GM12878 (cell line): ENCODE data around the gene CASQ1. TPM values are rescaled to one million over a fixed set of nuclear protein-coding genes. Genes with fewer than 3 reads are reported as not detected.

Experiments used
- ATAC-seq: fragments of 200-7000 bp; cut with Tn5 transposase; 3 replicates; pipeline ENCODE4 v1.9.1; 2020; ENCODE audit warnings: mild to moderate bottlenecking, moderate library complexity
- BruUV-seq: library from RNA; stranded (reverse); fragments of 400-500 nt; replicated peaks from 2 replicates; lab custom pipeline; 2021; lab: Mats Ljungman, UMichigan
- CTCF ChIA-PET: fragments of 300-600 bp; sonication (Branson Sonifier 250); formaldehyde crosslinking; extraction: SDS; loops from one replicate; lab custom pipeline; 2021; ENCODE audit warnings: inconsistent platforms; lab: Yijun Ruan, JAX
- POLR2A ChIA-PET: fragments of 350-600 bp; formaldehyde crosslinking; extraction: SDS; loops from one replicate; lab custom pipeline; 2021; ENCODE audit warnings: inconsistent platforms; lab: Charles Lee
- RAD21 ChIA-PET: fragments of 300-600 bp; sonication (Branson Sonifier 250); formaldehyde crosslinking; loops from one replicate; lab custom pipeline; 2023; ENCODE audit warnings: antibody characterized with exemption; ENCODE audit not compliant: unreplicated experiment; lab: Charles Lee
- SMC1A ChIA-PET: fragments of 300-600 bp; sonication (Branson Sonifier 250); formaldehyde crosslinking; loops from one replicate; lab custom pipeline; 2023; ENCODE audit not compliant: unreplicated experiment, uncharacterized antibody; lab: Charles Lee
- DNase-seq: peaks from one replicate; pipeline ENCODE4 v3.0.0-alpha.2; 2011; ENCODE audit warnings: low read depth, low spot score
- FAIRE-seq: peaks from 3 replicates; lab custom pipeline; 2011; peaks lifted over from hg19 to GRCh38; lab: Jason Lieb, UNC
- H2AFZ ChIP-seq: 2 replicates; pipeline ENCODE4 v1.6.0; 2011; ENCODE audit warnings: low read depth, low read length, control low read depth; ENCODE audit not compliant: control insufficient read depth
- H3K27ac ChIP-seq: 2 replicates; pipeline ENCODE4 v1.5.1; 2011; ENCODE audit warnings: control low read depth; ENCODE audit not compliant: control insufficient read depth, insufficient read depth
- H3K27me3 ChIP-seq, 2 experiments: replicated peaks in 1 of 2; 2 replicates each; pipeline versions ENCODE4 v1.6.0 to v1.6.1; 2011; ENCODE audit warnings: low read length in 1 of 2; ENCODE audit not compliant: control insufficient read depth in 2 of 2, insufficient read depth in 2 of 2
- H3K36me3 ChIP-seq, 2 experiments: 2 replicates each; pipeline ENCODE4 v1.5.1; 2011; ENCODE audit warnings: low read length in 1 of 2; ENCODE audit not compliant: control insufficient read depth in 2 of 2, insufficient read depth in 2 of 2
- H3K4me1 ChIP-seq: 2 replicates; pipeline ENCODE4 v1.6.1; 2011; ENCODE audit warnings: mild to moderate bottlenecking, low read length, moderate library complexity, mixed read lengths; ENCODE audit not compliant: control insufficient read depth, insufficient read depth
- H3K4me2 ChIP-seq: 2 replicates; pipeline ENCODE4 v1.6.0; 2011; ENCODE audit warnings: control low read depth; ENCODE audit not compliant: control insufficient read depth, insufficient read depth
- H3K4me3 ChIP-seq: fragments of 200-600 bp; sonication (generic); 2 replicates; pipeline ENCODE4 v1.5.1; 2016
- H3K79me2 ChIP-seq: 2 replicates; pipeline ENCODE4 v1.6.0; 2011; ENCODE audit warnings: low read length; ENCODE audit not compliant: control insufficient read depth, insufficient read depth
- H3K9ac ChIP-seq: 2 replicates; pipeline ENCODE4 v1.8.0; 2011; ENCODE audit warnings: low read length, control low read depth, mixed read lengths; ENCODE audit not compliant: control insufficient read depth, insufficient read depth
- H3K9me3 ChIP-seq: replicated peaks from 3 replicates; pipeline ENCODE4 v1.5.1; 2011; ENCODE audit warnings: mild to moderate bottlenecking, low read length; ENCODE audit not compliant: control insufficient read depth, insufficient read depth
- H4K20me1 ChIP-seq: 2 replicates; pipeline ENCODE4 v1.6.0; 2011; ENCODE audit not compliant: control insufficient read depth, insufficient read depth
- BRCA1 ChIP-seq: IDR thresholded peaks from 2 replicates; pipeline ENCODE4 v1.6.1; 2011; ENCODE audit warnings: low read depth, low read length, improper control_type of control experiment
- CHD4 ChIP-seq: fragments of 200-600 bp; sonication (generic); IDR thresholded peaks from 2 replicates; pipeline ENCODE4 v1.6.1; 2016; ENCODE audit warnings: mild to moderate bottlenecking
- CREM ChIP-seq: IDR thresholded peaks from 2 replicates; pipeline ENCODE4 v1.6.1; 2014; ENCODE audit warnings: antibody characterized with exemption, low read depth
- IKZF1 ChIP-seq: fragments of 450-650 bp; conservative IDR thresholded peaks from 2 replicates; pipeline ENCODE4 v1.6.1; 2017; ENCODE audit warnings: antibody characterized with exemption, mild to moderate bottlenecking
- IRF3 ChIP-seq: fragments of 450-650 bp; IDR thresholded peaks from 2 replicates; pipeline ENCODE4 v1.6.1; 2014; ENCODE audit warnings: mild to moderate bottlenecking
- KAT2A ChIP-seq: conservative IDR thresholded peaks from 2 replicates; pipeline ENCODE4 v1.6.1; 2011; ENCODE audit warnings: low read depth, low read length; ENCODE audit not compliant: control insufficient read depth
- MYB ChIP-seq: fragments of 150-350 bp; IDR thresholded peaks from 2 replicates; pipeline ENCODE4 v1.6.1; 2014; ENCODE audit warnings: mild to moderate bottlenecking, low read depth, low read length, borderline replicate concordance
- NBN ChIP-seq: fragments of 450-650 bp; IDR thresholded peaks from 2 replicates; pipeline ENCODE4 v1.6.1; 2016
- NFXL1 ChIP-seq: fragments of 450-650 bp; IDR thresholded peaks from 2 replicates; pipeline ENCODE4 v1.6.1; 2017; ENCODE audit warnings: antibody characterized with exemption, mild to moderate bottlenecking, borderline replicate concordance
- NR2F1 ChIP-seq: fragments of 450-650 bp; conservative IDR thresholded peaks from 2 replicates; pipeline ENCODE4 v1.6.1; 2017; ENCODE audit warnings: mild to moderate bottlenecking
- SMAD1 ChIP-seq: fragments of 450-650 bp; IDR thresholded peaks from 2 replicates; pipeline ENCODE4 v1.6.1; 2018; ENCODE audit warnings: mild to moderate bottlenecking, low read depth; ENCODE audit not compliant: partially characterized antibody
- SMAD5 ChIP-seq: IDR thresholded peaks from 2 replicates; pipeline ENCODE4 v1.6.1; 2016; ENCODE audit warnings: antibody characterized with exemption, low read depth
- TAF1 ChIP-seq: IDR thresholded peaks from 2 replicates; pipeline ENCODE4 v1.6.1; 2011; ENCODE audit warnings: mild to moderate bottlenecking, low read depth, low read length, borderline replicate concordance
- TARDBP ChIP-seq: IDR thresholded peaks from 2 replicates; pipeline ENCODE4 v1.6.1; 2016; ENCODE audit warnings: borderline replicate concordance
- ZBED1 ChIP-seq: IDR thresholded peaks from 2 replicates; pipeline ENCODE4 v1.6.1; 2016; ENCODE audit warnings: borderline replicate concordance
- ZNF622 ChIP-seq: fragments of 450-650 bp; IDR thresholded peaks from 2 replicates; pipeline ENCODE4 v1.6.1; 2017; ENCODE audit warnings: mild to moderate bottlenecking, inconsistent platforms
- ZSCAN29 ChIP-seq: fragments of 450-650 bp; IDR thresholded peaks from 2 replicates; pipeline ENCODE4 v1.6.1; 2017; ENCODE audit warnings: mild to moderate bottlenecking, moderate library complexity
- WGBS: methylation state at CpG from one replicate; pipeline ENCODE4 v1.1.6; 2016; ENCODE audit warnings: low lambda C conversion rate; ENCODE audit not compliant: insufficient replicate concordance, insufficient coverage; ENCODE audit errors: missing lambda C conversion rate; 5-methylcytosine and 5-hydroxymethylcytosine counted together
- in situ Hi-C: fragments of 300-500 bp; cut with MboI; formaldehyde crosslinking; loops from 9 replicates; pipeline ENCODE4 v1.14.3; 2018; ENCODE audit warnings: mixed read lengths
- intact Hi-C: fragments of 100-400 bp; cut with micrococcal nuclease; formaldehyde crosslinking; loops from one replicate; pipeline ENCODE4 v1.14.2; 2022; ENCODE audit not compliant: unreplicated experiment
- polyA plus RNA-seq, 11 experiments: library from polyadenylated mRNA; depleted of rRNA in 4 of 11; unstranded in 6 of 11; stranded (reverse) in 5 of 11; fragments of >200 nt; fragmentation: Nextera tagmentation in 4 of 11; fragmentation: Illumina TruSeq in 1 of 11; extraction: Ambion mirVana in 4 of 11; extraction: Trizol in 1 of 11; gene quantifications; 1 replicate in 1 of 11; 2 replicates in 10 of 11; pipeline versions ENCODE4 v1.2.1 to v1.2.3, GENCODE V29; 2011 to 2016; ENCODE audit warnings: inconsistent platforms in 2 of 11, missing spikeins in 2 of 11, low read depth in 1 of 11
- total RNA-seq, 4 experiments: library from RNA; depleted of rRNA in 3 of 4; stranded (reverse); fragments of >200 nt in 3 of 4; fragmentation: Illumina TruSeq in 1 of 4; extraction: Trizol in 1 of 4; gene quantifications; 2 replicates each; pipeline versions ENCODE4 v1.2.1 to v1.2.3, GENCODE V29; 2013 to 2021
- TF ChIP-seq, protein P1 (sequence below): IDR thresholded peaks from 2 replicates; pipeline ENCODE4 v1.6.1; 2012; ENCODE audit warnings: low read depth, low read length, improper control_type of control experiment

Gene CASQ1
- total and polyA plus RNA-seq, 10 of the 15 experiments (the other 5 are each of a cell fraction or from before 2014, with no cell fraction given), result 0.10 to 0.77 (median 0.34) TPM

GRCh38 chr1:160197231-160197630 lies 6.9 kb downstream of the CASQ1 start:
- in situ Hi-C loops (loop anchor here (5.0 kb wide), 1 partner anchor 55 kb away; no protein-coding TSS in a partner anchor), intact Hi-C loops (no loop called here)
- Histone ChIP-seq H3K4me1 (peaks cover 17% of the 10 kb centered on the region), H2AFZ (no peak overlapping the region), H3K4me2 (no peak overlapping the region), H3K4me3 (no peak overlapping the region), H3K27me3 (no peaks in the 10 kb centered on the region), H3K79me2 (no peaks in the 10 kb centered on the region), H4K20me1 (no peaks in the 10 kb centered on the region), H3K27ac (no peak overlapping the region), H3K9me3 (no peaks in the 10 kb centered on the region), H3K36me3 (no peaks in the 10 kb centered on the region), H3K9ac (no peak overlapping the region)
- no peak for ATAC-seq
- SMC1A ChIA-PET, result interaction anchor here (1.2 to 1.6 kb wide), 2 partner anchors 55 to 95 kb away, joined by 5 to 6 read pairs; no protein-coding TSS in a partner anchor
- no TSS peak for BruUV-seq
- CTCF ChIA-PET, result interaction anchor here (1.4 to 4.5 kb wide), 3 partner anchors 55 to 94 kb away, joined by 3 to 50 read pairs (median 41); no protein-coding TSS in a partner anchor
- WGBS, result 93% methylated on average over 4 of the region's 4 CpGs
- TF ChIP-seq TARDBP (no peak), IKZF1 (no peak), SMAD5 (no peak), ZBED1 (no peak), KAT2A (no peak), TAF1 (no peak), SMAD1 (no peak), CREM (no peak), CHD4 (no peak), ZSCAN29 (no peak), NR2F1 (no peak), NFXL1 (no peak), IRF3 (no peak), MYB (no peak), NBN (no peak), ZNF622 (no peak), BRCA1 (no peak)
- TF ChIP-seq, protein P1, sequence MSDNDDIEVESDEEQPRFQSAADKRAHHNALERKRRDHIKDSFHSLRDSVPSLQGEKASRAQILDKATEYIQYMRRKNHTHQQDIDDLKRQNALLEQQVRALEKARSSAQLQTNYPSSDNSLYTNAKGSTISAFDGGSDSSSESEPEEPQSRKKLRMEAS, result no peak
- no peak for FAIRE-seq
- RAD21 ChIA-PET, result interaction anchor here (10.6 kb wide), 1 partner anchor 55 kb away, joined by 89 read pairs; no protein-coding TSS in a partner anchor
- no peak for DNase-seq
- POLR2A ChIA-PET, result interaction anchor here (0.6 to 1.4 kb wide), 2 partner anchors 64 to 65 kb away, joined by 3 read pairs; partner anchors contain the start of gene DCAF8
